ENCODE data around the gene PSORS1C2.

The PSORS1C2 gene

GRCh38 chr6:31090973-31091364 is 47.9 kb downstream of the PSORS1C2 start:
- peaks cover 30% of the 10 kb centered on the region for H3K4me1 Mint-ChIP-seq
- DNase-seq (no peak), ATAC-seq (no peak)
- no peaks in the 10 kb centered on the region for H3K9me3 Mint-ChIP-seq
- H3K4me3 Mint-ChIP-seq = no peak overlapping the region
- no peaks in the 10 kb centered on the region for H3K27me3 Mint-ChIP-seq
- H3K27ac Mint-ChIP-seq = no peak overlapping the region

- Mint-ChIP-seq H3K27me3 (no peaks in the 10 kb centered on the region), H3K27ac (no peak overlapping the region), H3K4me1 (peaks cover 29% of the 10 kb centered on the region), H3K9me3 (no peaks in the 10 kb centered on the region), H3K4me3 (no peak overlapping the region)
- DNase-seq (no peak), ATAC-seq (no peak)
These were observed 48.4 kb downstream of the PSORS1C2 start for GRCh38 chr6:31090275-31090972.
